ENCODE results near the gene C3orf18. TPM values are rescaled to one million over a fixed set of nuclear protein-coding genes. Genes with fewer than 3 reads are reported as not detected.
A peak's percentile ranks its signal among the peaks of the same experiment; 100 is the strongest.

Gene C3orf18
- total and polyA plus RNA-seq, 10 of the 15 experiments (the other 5 are each of a cell fraction or from before 2014, with no cell fraction given) = 0.06 to 3.2 (median 0.66) TPM

- TF ChIP-seq BCLAF1 (IDR thresholded peaks at IDR 0.05) (no peak), TCF3 (IDR thresholded peaks at IDR 0.05; ENCODE audit: borderline replicate concordance, insufficient read depth, low read depth, low read length) (no peak), RB1 (IDR thresholded peaks at IDR 0.05; ENCODE audit: borderline replicate concordance) (peak; percentile 87; the same call in 1 of the 2 replicates), SIN3A (IDR thresholded peaks at IDR 0.05; ENCODE audit: low read depth, low read length) (no peak; the same call in 1 of the 2 replicates), FOS (IDR thresholded peaks at IDR 0.05; ENCODE audit: borderline replicate concordance, extremely low read depth, insufficient read length) (peak; percentile 2), FOXM1 (IDR thresholded peaks at IDR 0.05; ENCODE audit: low read depth, low read length) (no peak), POU2F2 (IDR thresholded peaks at IDR 0.05; ENCODE audit: borderline replicate concordance, low read depth, low read length) (no peak; the same call in 2 of the 3 replicates), ELK1 (IDR thresholded peaks at IDR 0.05; ENCODE audit: low read depth, low read length) (no peak), POLR2AphosphoS2 (IDR thresholded peaks at IDR 0.05; ENCODE audit: low read depth, low read length) (no peak), PML (IDR thresholded peaks at IDR 0.05; ENCODE audit: low read length) (no peak), IRF5 (IDR thresholded peaks at IDR 0.05; ENCODE audit: borderline replicate concordance) (no peak), KLF5 (IDR thresholded peaks at IDR 0.05; ENCODE audit: partially characterized antibody) (no peak), ATF7 (IDR thresholded peaks at IDR 0.05; ENCODE audit: low read depth) (no peak), NFXL1 (IDR thresholded peaks at IDR 0.05; ENCODE audit: borderline replicate concordance) (no peak), BCL11A (IDR thresholded peaks at IDR 0.05; ENCODE audit: low read depth, low read length) (no peak), ZNF217 (IDR thresholded peaks at IDR 0.05) (no peak), CTCF (IDR thresholded peaks at IDR 0.05 in 2 of 3, conservative IDR thresholded peaks at IDR 0.05 in 1 of 3; ENCODE audit: control insufficient read depth in 2 of 3, extremely low read depth in 1 of 3, insufficient read depth in 1 of 3, low read depth in 3 of 3, low read length in 3 of 3) (peak; percentile 35 to 61 (median 52)), SUPT20H (IDR thresholded peaks at IDR 0.05; ENCODE audit: borderline replicate concordance, control insufficient read depth, low read depth, low read length) (no peak), ZBTB33 (IDR thresholded peaks at IDR 0.05) (no peak), TCF12 (IDR thresholded peaks at IDR 0.05; ENCODE audit: low read depth, low read length) (no peak), NRF1 (conservative IDR thresholded peaks at IDR 0.05; ENCODE audit: low read depth, low read length) (0 out of 2 replicates have a peak, but pooled peaks have one; percentile 17)
Measured at GRCh38 chr3:50611464-50612233, 44.1 kb upstream of the C3orf18 start, which contains the start of gene CISH (continued).
